Thymus (tissue), 2 donors: ENCODE data around the gene C6orf163. TPM values are rescaled to one million over a fixed set of nuclear protein-coding genes. Genes with fewer than 3 reads are reported as not detected.

ENCODE experiments used
- polyA plus RNA-seq: library from polyadenylated mRNA; stranded (reverse); fragments of 200-250 nt; gene quantifications from one replicate; pipeline ENCODE4 v1.2.3, GENCODE V29; 2013
- total RNA-seq: library from RNA; stranded (reverse); fragments of 120-200 nt; gene quantifications from one replicate; pipeline ENCODE4 v1.2.4, GENCODE V29; 2013
- donor health status: healthy.

Gene C6orf163
- total and polyA plus RNA-seq, 2 donors = 1.5 to 1.7 TPM

Other genes starting within 250 kb of the C6orf163 start
- 1.5 TPM for gene CGA, start 249.7 kb upstream of the C6orf163 start, total RNA-seq
- gene CGA, start 249.7 kb upstream of the C6orf163 start, polyA plus RNA-seq = 5.0 TPM
- gene ZNF292, start 189.2 kb upstream of the C6orf163 start, total RNA-seq = 33.1 TPM
- gene ZNF292, start 189.2 kb upstream of the C6orf163 start, polyA plus RNA-seq = 10.9 TPM
- gene SMIM8, start 22.2 kb upstream of the C6orf163 start, total RNA-seq = 8.3 TPM
- gene SMIM8, start 22.2 kb upstream of the C6orf163 start, polyA plus RNA-seq = 8.8 TPM
- gene GJB7, start 15.5 kb upstream of the C6orf163 start, total RNA-seq = 0.05 TPM
- 0.07 TPM for gene GJB7, start 15.5 kb upstream of the C6orf163 start, polyA plus RNA-seq
- 0.05 TPM for gene CFAP206, start 63.2 kb downstream of the C6orf163 start, total RNA-seq
- 0.43 TPM for gene CFAP206, start 63.2 kb downstream of the C6orf163 start, polyA plus RNA-seq
- gene SLC35A1, start 128.2 kb downstream of the C6orf163 start, total RNA-seq = 22.8 TPM
- gene SLC35A1, start 128.2 kb downstream of the C6orf163 start, polyA plus RNA-seq = 23.1 TPM
- gene RARS2, start 245.2 kb downstream of the C6orf163 start, total RNA-seq = 32.1 TPM
- 25.3 TPM for gene RARS2, start 245.2 kb downstream of the C6orf163 start, polyA plus RNA-seq
- 37.4 TPM for gene ORC3, start 245.3 kb downstream of the C6orf163 start, total RNA-seq
- 23.4 TPM for gene ORC3, start 245.3 kb downstream of the C6orf163 start, polyA plus RNA-seq